Stomach (tissue), 4 donors: ENCODE measurements around the gene MUSK.

Experiments
- CTCF ChIP-seq, 7 experiments: fragments of 450-650 bp in 4 of 7; fragments of 200-600 bp in 3 of 7; sonication (generic) in 3 of 7; IDR thresholded peaks; one replicate each; pipeline ENCODE4 v1.5.1; 2016 to 2019; ENCODE audit warnings: antibody characterized with exemption in 7 of 7, control low read depth in 2 of 7, mild to moderate bottlenecking in 1 of 7
- POLR2A ChIP-seq, 4 donors: fragments of 450-650 bp; IDR thresholded peaks; one replicate each; pipeline ENCODE4 v1.6.1; 2016; ENCODE audit warnings: antibody characterized with exemption in 4 of 4, control low read depth in 2 of 4, mild to moderate bottlenecking in 1 of 4, moderate library complexity in 1 of 4

- TF ChIP-seq CTCF (IDR thresholded peaks at IDR 0.05) (no peak), POLR2A (IDR thresholded peaks at IDR 0.05) (no peak)
Measured at GRCh38 chr9:110755179-110755578, 86.6 kb downstream of the MUSK start.
